Central memory CD8-positive, alpha-beta T cell (primary cell): ENCODE measurements around the gene TMEM150C.
"Not testable (repeated sequence)": the region's sequence is repeated elsewhere in the genome, so short reads cannot be mapped to it uniquely, and the experiment has no call there.

Source experiments
- ATAC-seq: fragments of 150-1000 bp; cut with Tn5 transposase; replicated peaks from 2 replicates; pipeline ENCODE4 v1.10.0; 2022; ENCODE audit warnings: mild to moderate bottlenecking, moderate FRiP score, moderate number of reproducible peaks; ENCODE audit not compliant: poor library complexity, severe bottlenecking; ENCODE audit errors: extremely low read depth
- DNase-seq, 2 donors: peaks; one replicate each; pipeline ENCODE4 v3.0.0; 2021; ENCODE audit warnings: low spot score in 2 of 2
- H3K27ac Mint-ChIP-seq: one replicate; pipeline ENCODE4 v1.8.0; 2022; ENCODE audit warnings: low read depth, mild to moderate bottlenecking, moderate library complexity, mixed read lengths
- H3K27me3 Mint-ChIP-seq: one replicate; pipeline ENCODE4 v1.8.0; 2022; ENCODE audit warnings: mixed read lengths
- H3K36me3 Mint-ChIP-seq: one replicate; pipeline ENCODE4 v1.8.0; 2022; ENCODE audit warnings: mild to moderate bottlenecking, moderate library complexity, mixed read lengths; ENCODE audit not compliant: insufficient read depth
- H3K4me1 Mint-ChIP-seq: one replicate; pipeline ENCODE4 v1.8.0; 2022; ENCODE audit warnings: mixed read lengths
- H3K4me3 Mint-ChIP-seq: one replicate; pipeline ENCODE4 v1.8.0; 2022; ENCODE audit warnings: mild to moderate bottlenecking, moderate library complexity, mixed read lengths
- H3K9me3 Mint-ChIP-seq: one replicate; pipeline ENCODE4 v1.8.0; 2022; ENCODE audit warnings: mixed read lengths

Gene TMEM150C

GRCh38 chr4:82559735-82560120 is 2.1 kb downstream of the TMEM150C start:
- no peak overlapping the region for H3K27ac Mint-ChIP-seq
- H3K36me3 Mint-ChIP-seq: peaks cover 1% of the 10 kb centered on the region
- ATAC-seq (no peak), DNase-seq (no peak)
- no peak overlapping the region for H3K4me3 Mint-ChIP-seq
- H3K4me1 Mint-ChIP-seq: peaks cover 14% of the 10 kb centered on the region
- H3K9me3 Mint-ChIP-seq: no peaks in the 10 kb centered on the region
- peaks cover 91% of the 10 kb centered on the region for H3K27me3 Mint-ChIP-seq

- not testable (repeated sequence) for H3K4me3 Mint-ChIP-seq, DNase-seq, H3K36me3 Mint-ChIP-seq, H3K9me3 Mint-ChIP-seq, H3K27ac Mint-ChIP-seq, ATAC-seq
- Mint-ChIP-seq H3K4me1 (peaks cover 14% of the 10 kb centered on the region), H3K27me3 (peaks cover 85% of the 10 kb centered on the region)
Observed at GRCh38 chr4:82559090-82559734, 2.6 kb downstream of the TMEM150C start.

DNA sequence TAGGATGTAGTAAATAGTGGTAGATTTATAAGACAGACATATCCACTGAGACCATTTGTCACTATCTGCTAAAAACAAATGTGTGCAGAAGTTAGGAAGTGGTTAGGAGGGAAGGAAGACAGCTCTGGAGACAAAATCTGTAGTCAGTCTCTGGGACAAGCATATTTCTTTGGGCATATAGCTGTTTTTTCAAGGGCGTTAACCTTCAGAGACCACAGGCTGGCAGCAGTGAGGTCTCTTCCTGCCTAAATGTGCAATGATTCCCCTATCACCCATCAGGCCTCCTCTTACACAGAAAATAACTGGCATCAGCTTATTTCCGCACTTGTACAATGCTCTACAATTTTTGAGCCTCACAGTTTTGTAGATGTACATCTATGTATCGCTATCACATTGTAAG is 6.5 kb downstream of the TMEM150C start:
- Mint-ChIP-seq H3K36me3 (no peaks in the 10 kb centered on the region), H3K4me3 (no peak overlapping the region), H3K4me1 (no peaks in the 10 kb centered on the region), H3K9me3 (no peaks in the 10 kb centered on the region), H3K27ac (no peak overlapping the region), H3K27me3 (peaks cover 58% of the 10 kb centered on the region)
- ATAC-seq: no peak
- DNase-seq: no peak

- no peaks in the 10 kb centered on the region for H3K4me1 Mint-ChIP-seq
- no peaks in the 10 kb centered on the region for H3K36me3 Mint-ChIP-seq
- no peak overlapping the region for H3K27ac Mint-ChIP-seq
- H3K9me3 Mint-ChIP-seq: no peaks in the 10 kb centered on the region
- no peak for DNase-seq
- ATAC-seq: no peak
- H3K4me3 Mint-ChIP-seq: no peak overlapping the region
- H3K27me3 Mint-ChIP-seq: peaks cover 49% of the 10 kb centered on the region
Observed at GRCh38 chr4:82553020-82553419, 8.8 kb downstream of the TMEM150C start.

DNA sequence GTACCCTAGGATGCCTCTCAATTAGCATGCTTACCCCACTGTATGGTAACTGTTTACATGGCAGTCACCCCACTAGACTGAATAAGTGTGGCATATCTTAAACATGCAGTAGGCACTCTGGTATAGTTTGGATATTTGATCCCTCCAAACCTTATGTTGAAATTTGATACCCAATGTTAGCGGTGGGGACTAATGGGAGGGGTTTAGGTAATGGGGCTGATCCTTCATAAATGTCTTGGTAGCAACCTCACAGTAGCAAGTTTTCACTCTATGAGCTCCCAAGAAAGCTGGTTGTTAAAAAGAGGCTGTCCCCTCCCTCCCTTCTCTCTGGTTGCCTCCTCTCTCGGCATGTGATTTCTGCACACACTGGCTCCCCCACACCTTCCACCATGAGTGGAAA is 10.1 kb downstream of the TMEM150C start:
- Mint-ChIP-seq H3K4me1 (no peaks in the 10 kb centered on the region), H3K27ac (no peak overlapping the region), H3K27me3 (peaks cover 42% of the 10 kb centered on the region), H3K9me3 (no peaks in the 10 kb centered on the region), H3K36me3 (no peaks in the 10 kb centered on the region), H3K4me3 (no peak overlapping the region)
- DNase-seq (no peak), ATAC-seq (no peak)

DNA sequence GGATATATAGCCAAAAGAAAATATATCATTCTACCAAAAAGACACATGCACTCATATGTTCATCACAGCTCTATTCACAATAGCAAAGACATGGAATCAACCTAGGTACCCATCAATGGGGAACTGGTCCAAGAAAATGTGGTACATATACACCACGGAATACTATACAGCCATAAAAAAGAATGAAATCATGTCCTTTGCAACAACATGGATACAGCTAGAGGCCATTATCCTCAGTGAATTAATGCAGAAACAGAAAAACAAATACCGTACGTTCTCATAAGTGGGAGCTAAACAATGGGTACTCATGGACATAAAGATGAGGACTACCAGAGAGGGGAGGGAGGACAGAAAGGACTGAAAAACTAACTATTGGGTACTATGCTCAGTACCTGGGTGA is 13.9 kb downstream of the TMEM150C start:
- H3K36me3 Mint-ChIP-seq, H3K4me3 Mint-ChIP-seq, DNase-seq, ATAC-seq, H3K9me3 Mint-ChIP-seq, H3K4me1 Mint-ChIP-seq, H3K27ac Mint-ChIP-seq: not testable (repeated sequence)
- peaks cover 48% of the 10 kb centered on the region for H3K27me3 Mint-ChIP-seq

DNA sequence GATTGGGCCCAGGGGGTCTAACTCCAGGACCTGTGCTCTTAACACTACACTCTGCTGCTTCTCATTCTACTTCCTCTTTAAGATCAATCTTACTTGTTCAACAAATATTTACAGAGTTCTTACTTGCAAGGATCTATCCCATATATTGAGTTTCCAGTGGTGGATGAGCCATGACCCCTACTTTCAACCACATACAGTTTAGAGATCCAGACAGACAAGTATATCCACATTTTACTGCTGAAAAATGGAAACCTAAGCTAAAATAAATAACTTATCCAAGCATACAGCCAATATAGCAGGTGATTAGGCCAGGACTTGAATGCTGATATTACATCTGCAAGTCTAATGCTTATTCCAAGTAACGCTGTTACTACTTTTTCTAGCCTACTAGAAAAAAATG is 18.7 kb downstream of the TMEM150C start:
- H3K4me3 Mint-ChIP-seq: no peak overlapping the region
- H3K27ac Mint-ChIP-seq: no peak overlapping the region
- no peaks in the 10 kb centered on the region for H3K9me3 Mint-ChIP-seq
- peaks cover 51% of the 10 kb centered on the region for H3K27me3 Mint-ChIP-seq
- H3K4me1 Mint-ChIP-seq: no peaks in the 10 kb centered on the region
- DNase-seq (no peak), ATAC-seq (no peak)
- H3K36me3 Mint-ChIP-seq: no peaks in the 10 kb centered on the region

GRCh38 chr4:82542642-82543041 is 19.1 kb downstream of the TMEM150C start:
- no peaks in the 10 kb centered on the region for H3K36me3 Mint-ChIP-seq
- no peak for DNase-seq
- no peak overlapping the region for H3K4me3 Mint-ChIP-seq
- no peaks in the 10 kb centered on the region for H3K9me3 Mint-ChIP-seq
- no peak overlapping the region for H3K27ac Mint-ChIP-seq
- H3K27me3 Mint-ChIP-seq: peaks cover 51% of the 10 kb centered on the region
- ATAC-seq: no peak
- H3K4me1 Mint-ChIP-seq: no peaks in the 10 kb centered on the region

DNA sequence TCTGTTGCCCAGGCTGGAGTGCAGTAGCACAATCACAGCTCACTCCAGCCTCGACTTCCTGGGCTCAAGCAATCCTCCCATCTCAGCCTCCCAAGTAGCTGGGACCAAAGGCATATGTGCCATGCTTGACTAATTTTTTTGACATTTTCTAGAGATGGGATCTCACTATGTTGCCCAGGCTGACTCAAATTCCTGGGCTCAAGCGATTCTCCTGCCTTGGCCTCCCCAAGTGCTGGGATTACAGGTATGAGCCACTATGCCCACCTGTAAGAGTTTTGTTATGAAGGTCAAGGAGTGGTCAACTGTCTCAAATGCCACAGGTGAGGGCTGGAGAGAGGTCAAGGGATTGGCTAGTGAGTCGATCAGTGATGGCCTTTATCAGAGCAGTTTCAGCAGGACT is 32.5 kb downstream of the TMEM150C start:
- Mint-ChIP-seq H3K27ac (no peak overlapping the region), H3K4me1 (no peaks in the 10 kb centered on the region), H3K36me3 (no peaks in the 10 kb centered on the region), H3K27me3 (no peaks in the 10 kb centered on the region), H3K4me3 (no peak overlapping the region), H3K9me3 (no peaks in the 10 kb centered on the region)
- ATAC-seq: no peak
- no peak for DNase-seq

- ATAC-seq: no peak
- DNase-seq: no peak
- Mint-ChIP-seq H3K9me3 (no peaks in the 10 kb centered on the region), H3K27ac (no peak overlapping the region), H3K27me3 (no peaks in the 10 kb centered on the region), H3K4me3 (no peak overlapping the region), H3K4me1 (no peaks in the 10 kb centered on the region), H3K36me3 (no peaks in the 10 kb centered on the region)
Observed at GRCh38 chr4:82528868-82529267, 32.9 kb downstream of the TMEM150C start.

DNA sequence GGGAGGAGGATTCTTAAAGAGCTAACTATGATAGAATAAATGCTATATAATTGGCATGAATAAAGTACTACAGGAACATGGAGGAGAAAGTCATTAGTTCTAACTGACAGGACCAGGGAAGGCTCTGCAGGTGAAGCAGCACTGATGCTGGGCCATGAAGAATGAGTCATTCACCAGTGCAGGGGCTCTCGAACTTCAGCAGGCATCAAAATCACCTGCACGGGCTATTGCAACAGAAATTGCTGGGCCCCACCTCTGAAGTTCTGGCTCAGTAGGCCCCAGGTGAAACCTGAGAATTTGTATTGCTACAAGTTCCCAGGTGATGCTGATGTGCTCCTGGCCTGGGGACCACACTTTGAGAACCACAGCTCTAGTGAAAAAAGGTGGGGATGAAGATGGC is 33.7 kb downstream of the TMEM150C start:
- no peaks in the 10 kb centered on the region for H3K4me1 Mint-ChIP-seq
- DNase-seq (no peak), ATAC-seq (no peak)
- no peak overlapping the region for H3K27ac Mint-ChIP-seq
- no peaks in the 10 kb centered on the region for H3K9me3 Mint-ChIP-seq
- peaks cover 3% of the 10 kb centered on the region for H3K27me3 Mint-ChIP-seq
- no peaks in the 10 kb centered on the region for H3K36me3 Mint-ChIP-seq
- no peak overlapping the region for H3K4me3 Mint-ChIP-seq

GRCh38 chr4:82525307-82525911 is 36.4 kb downstream of the TMEM150C start:
- peaks cover 29% of the 10 kb centered on the region for H3K27me3 Mint-ChIP-seq
- no peaks in the 10 kb centered on the region for H3K9me3 Mint-ChIP-seq
- H3K4me3 Mint-ChIP-seq: no peak overlapping the region
- no peaks in the 10 kb centered on the region for H3K4me1 Mint-ChIP-seq
- DNase-seq (no peak), ATAC-seq (no peak)
- no peaks in the 10 kb centered on the region for H3K36me3 Mint-ChIP-seq
- no peak overlapping the region for H3K27ac Mint-ChIP-seq

- no peaks in the 10 kb centered on the region for H3K4me1 Mint-ChIP-seq
- H3K4me3 Mint-ChIP-seq: no peak overlapping the region
- DNase-seq: no peak
- H3K9me3 Mint-ChIP-seq: no peaks in the 10 kb centered on the region
- H3K27me3 Mint-ChIP-seq: peaks cover 31% of the 10 kb centered on the region
- H3K36me3 Mint-ChIP-seq: no peaks in the 10 kb centered on the region
- ATAC-seq: no peak
- H3K27ac Mint-ChIP-seq: no peak overlapping the region
Observed at GRCh38 chr4:82524570-82525152, 37.1 kb downstream of the TMEM150C start.
